ENCODE results near the gene CRYAB. TPM values are rescaled to one million over a fixed set of nuclear protein-coding genes. Genes with fewer than 3 reads are reported as not detected.

CRYAB gene
- total RNA-seq, 2 donors from 2014 or later = 527 to 713 TPM

DNA sequence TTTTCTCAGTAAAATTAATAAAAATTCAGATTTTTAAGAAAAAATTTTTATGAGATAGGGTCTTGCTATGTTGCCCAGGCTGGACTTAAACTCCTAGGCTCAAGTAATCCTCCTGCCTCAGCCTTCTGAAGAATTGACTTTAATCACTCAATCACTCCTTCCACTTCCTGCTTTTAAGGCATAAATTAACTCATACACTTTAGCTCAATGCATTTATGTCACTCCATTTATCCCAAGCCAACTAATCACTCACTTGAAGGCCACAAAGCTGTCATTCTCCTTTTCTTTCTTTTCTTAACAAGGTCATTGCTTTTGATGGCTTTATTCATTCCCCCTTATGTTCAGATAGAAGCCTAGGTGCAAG, 41.1 kb downstream of the CRYAB start:
- intact Hi-C loops (cut with DNase I) = loop anchor here in 1 of 2 donors (10.0 kb wide), 2 partner anchors 64 to 104 kb away; partner anchors contain the start of gene DIXDC1
- DNase-seq (ENCODE audit: low spot score) = no peak

DNA sequence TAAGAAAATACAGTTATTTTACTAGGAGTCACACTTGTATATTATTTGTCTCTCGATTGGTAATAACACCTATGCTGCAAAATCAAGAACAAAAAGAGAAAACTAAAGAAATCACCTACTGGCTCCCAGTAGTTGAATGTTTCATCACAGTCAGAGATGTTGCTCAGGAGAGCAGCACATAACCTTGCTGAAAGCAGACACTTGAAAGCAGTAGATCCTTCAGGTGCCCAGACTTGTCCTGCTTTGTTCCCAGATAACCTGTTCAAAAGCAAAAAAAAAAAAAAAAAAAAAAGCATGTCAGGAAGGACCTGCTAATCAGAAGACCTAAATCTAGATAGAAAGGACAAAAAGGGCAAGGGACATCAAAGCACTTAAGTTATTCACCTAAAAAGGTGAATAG, 41.5 kb downstream of the CRYAB start:
- no peak for DNase-seq (ENCODE audit: low spot score)
- intact Hi-C loops (cut with DNase I) = loop anchor here in 1 of 2 donors (10.0 kb wide), 2 partner anchors 65 to 105 kb away; partner anchors contain the start of gene DIXDC1

DNA sequence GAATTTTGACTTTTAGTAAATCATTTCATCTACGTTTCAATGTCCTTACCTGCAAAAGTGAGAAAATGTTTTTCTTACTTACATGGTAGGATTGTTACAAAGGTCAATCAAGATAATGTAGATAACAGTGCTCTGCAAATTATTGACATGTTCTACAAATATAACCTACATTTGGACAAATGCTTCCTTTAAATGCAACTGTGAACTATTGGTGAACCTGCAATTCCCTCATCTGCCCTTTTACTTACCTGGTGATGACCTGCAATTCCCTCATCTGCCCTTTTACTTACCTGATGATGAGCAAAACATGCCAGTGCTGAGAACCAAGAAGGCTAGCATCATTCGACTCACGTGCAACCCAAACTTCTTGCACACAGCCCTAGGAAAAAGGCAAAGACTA, 51.3 kb downstream of the CRYAB start:
- no peak for DNase-seq (ENCODE audit: low spot score)
- intact Hi-C loops (cut with DNase I) = no loop called here

Other genes with a start within 250 kb of the CRYAB start
- 10 to 100 TPM; 16.7 to 22.5 TPM for gene PPP2R1B, start 145.4 kb downstream of the CRYAB start, total RNA-seq
- 10 to 100 TPM; 21.8 to 23.8 TPM for gene ALG9, start 40.2 kb downstream of the CRYAB start, total RNA-seq
- gene FDXACB1, start 32.6 kb downstream of the CRYAB start, total RNA-seq = 1 to 10 TPM; 1.3 to 1.8 TPM
- gene CFAP68, start 32.2 kb downstream of the CRYAB start, total RNA-seq = 1 to 10 TPM; 9.0 to 9.2 TPM
- gene HSPB2, start 964 bp upstream of the CRYAB start, total RNA-seq = 10 to 100 TPM; 11.6 to 16.5 TPM
- gene C11orf52, start 7.1 kb upstream of the CRYAB start, total RNA-seq = 1 to 10 TPM; 1.6 to 1.7 TPM
- 10 to 100 TPM; 40.5 to 44.5 TPM for gene DIXDC1, start 25.6 kb upstream of the CRYAB start, total RNA-seq
- 10 to 100 TPM; 22.8 to 25.5 TPM for gene DLAT, start 113.6 kb upstream of the CRYAB start, total RNA-seq
- gene PIH1D2, start 162.2 kb upstream of the CRYAB start, total RNA-seq = 1 to 10 TPM in 1 of 2 donors, under 1 TPM in 1; 0.86 to 1.7 TPM
- gene NKAPD1, start 162.5 kb upstream of the CRYAB start, total RNA-seq = 10 to 100 TPM; 14.0 to 15.0 TPM
- gene TIMM8B, start 175.0 kb upstream of the CRYAB start, total RNA-seq = 10 to 100 TPM; 53.8 to 64.6 TPM
- 10 to 100 TPM; 70.5 to 84.5 TPM for gene SDHD, start 175.1 kb upstream of the CRYAB start, total RNA-seq